Measurements from ENCODE around the gene BACH1. TPM values are rescaled to one million over a fixed set of nuclear protein-coding genes. Genes with fewer than 3 reads are reported as not detected.

The BACH1 gene
- total and polyA plus RNA-seq, 2 of the 8 experiments (the other 6 are each of a cell fraction or from before 2014, with no cell fraction given) = 6.9 to 50.7 TPM

- no peak for DNase-seq (ENCODE audit: low read depth in 1 of 2, low spot score in 2 of 2)
- 91% methylated on average over 1 of the region's 1 CpG; no CpG with 5 or more reads in 1 of the 2 experiments for WGBS, 2 experiments (ENCODE audit: extremely low coverage in 1 of 2, insufficient coverage in 1 of 2, insufficient read length in 1 of 2, insufficient replicate concordance in 2 of 2, low coverage in 1 of 2, low lambda C conversion rate in 2 of 2, missing lambda C conversion rate in 1 of 2)
Measured at GRCh38 chr21:29333406-29333805, 34.7 kb downstream of the BACH1 start.

More at GRCh38 chr21:29333406-29333805, 34.7 kb downstream of the BACH1 start:
- TF ChIP-seq KDM1A (IDR thresholded peaks at IDR 0.05; ENCODE audit: borderline replicate concordance, low read length) (no peak), SIRT6 (IDR thresholded peaks at IDR 0.05; ENCODE audit: low read length) (no peak)
- no peak overlapping the region for H3K4ac ChIP-seq (replicated peaks; ENCODE audit: insufficient read length, low read depth, low read length)
- no peaks in the 10 kb centered on the region for H3K9me3 ChIP-seq (ENCODE audit: insufficient read depth in 2 of 2, low read depth in 1 of 2, low read length in 1 of 2)
- no peak overlapping the region for H3K56ac ChIP-seq (replicated peaks; ENCODE audit: insufficient read length, low read depth, low read length)
- no peak overlapping the region for H3K4me3 ChIP-seq (ENCODE audit: extremely low read depth in 1 of 4, insufficient read depth in 2 of 4, low read depth in 3 of 4, low read length in 4 of 4)
- no peak overlapping the region for H3K27ac ChIP-seq (ENCODE audit: low read depth, low read length)
- H3K23me2 ChIP-seq (ENCODE audit: low read depth, low read length) = no peaks in the 10 kb centered on the region
- peaks cover 0 to 10% (median 1%) of the 10 kb centered on the region in 4 experiments; a peak in 3 of 8 replicates for H3K36me3 ChIP-seq (ENCODE audit: control insufficient read depth in 2 of 4, insufficient read depth in 4 of 4, low read length in 3 of 4)
- H3K4me2 ChIP-seq (ENCODE audit: insufficient read depth in 1 of 2, low read depth in 2 of 2, low read length in 2 of 2) = no peak overlapping the region
- H3K79me2 ChIP-seq (ENCODE audit: control insufficient read depth in 1 of 2, insufficient read depth in 2 of 2, low read length in 2 of 2) = peaks cover 0 to 15% of the 10 kb centered on the region in 2 experiments; a peak in 1 of 4 replicates
- H3K27me3 ChIP-seq (replicated peaks in 1 of 4; ENCODE audit: control insufficient read depth in 3 of 4, extremely low read depth in 1 of 4, insufficient read depth in 3 of 4, low read length in 3 of 4) = no peaks in the 10 kb centered on the region
- peaks cover 3 to 5% of the 10 kb centered on the region in 2 experiments for H4K20me1 ChIP-seq (replicated peaks in 1 of 2; ENCODE audit: control insufficient read depth in 1 of 2, insufficient read depth in 2 of 2, low read length in 2 of 2)
- no peak overlapping the region for H2BK120ac ChIP-seq (replicated peaks; ENCODE audit: low read depth, low read length)
- FAIRE-seq = no peak
- no peak overlapping the region for H4K8ac ChIP-seq (ENCODE audit: extremely low read depth, insufficient read depth, low read length)
- H3K18ac ChIP-seq (ENCODE audit: extremely low read depth, low read length) = no peak overlapping the region
- ChIA-PET POLR2A (ENCODE audit: partially characterized antibody) (no interaction called here), CTCF (ENCODE audit: partially characterized antibody) (interaction anchor here (0.6 to 2.0 kb wide), 3 partner anchors 27 to 90 kb away, joined by 3 to 5 read pairs (median 4); no protein-coding TSS in a partner anchor)
- H4K5ac ChIP-seq (ENCODE audit: insufficient read length, low read depth, low read length) = no peak overlapping the region
- H4K91ac ChIP-seq (replicated peaks; ENCODE audit: insufficient read length, low read length) = no peak overlapping the region
- H2BK15ac ChIP-seq (ENCODE audit: low read length) = no peak overlapping the region
- H3K14ac ChIP-seq (ENCODE audit: insufficient read length) = no peak overlapping the region
- H2AFZ ChIP-seq (ENCODE audit: low read length) = no peak overlapping the region
- H3K4me1 ChIP-seq (replicated peaks in 1 of 4; ENCODE audit: control insufficient read depth in 3 of 4, insufficient read depth in 4 of 4, low read length in 3 of 4) = no peaks in the 10 kb centered on the region
- H2AK5ac ChIP-seq (ENCODE audit: low read depth, low read length) = no peak overlapping the region
- H3K9ac ChIP-seq (replicated peaks in 1 of 4; ENCODE audit: extremely low read depth in 1 of 4, low read depth in 3 of 4, low read length in 3 of 4) = no peak overlapping the region
- no peak overlapping the region for H2BK5ac ChIP-seq (ENCODE audit: low read depth, low read length)
- no peak overlapping the region for H2BK20ac ChIP-seq (ENCODE audit: low read length)
- no peak overlapping the region for H2BK12ac ChIP-seq (ENCODE audit: low read depth, low read length)
- H3K23ac ChIP-seq (ENCODE audit: insufficient read length) = no peak overlapping the region
- H3K79me1 ChIP-seq (ENCODE audit: low read depth, low read length) = no peaks in the 10 kb centered on the region

Measured in H1 (cell line).